SU-DHL-6 (cell line): ENCODE results near the gene CNNM1.

Experiments used
- H2AFZ ChIP-seq: fragments of 200-600 bp; sonication (generic); 2 replicates; pipeline ENCODE4 v1.6.1; 2014; ENCODE audit warnings: low read depth, mild to moderate bottlenecking, moderate library complexity, mixed read lengths, antibody characterized with exemption, low read length; ENCODE audit not compliant: severe bottlenecking
- H3F3A ChIP-seq: fragments of 200-600 bp; shearing (Covaris generic); 2 replicates; pipeline ENCODE4 v1.6.0; 2016; ENCODE audit warnings: antibody characterized with exemption, mild to moderate bottlenecking; ENCODE audit not compliant: insufficient read depth
- H3K27ac ChIP-seq: fragments of 200-600 bp; sonication (generic); 2 replicates; pipeline ENCODE4 v1.5.1; 2016; ENCODE audit warnings: low read depth, mild to moderate bottlenecking, low read length, moderate library complexity, mixed read lengths
- H3K27me3 ChIP-seq: fragments of 200-600 bp; sonication (generic), shearing (Covaris generic); 2 replicates; pipeline ENCODE4 v1.6.0; 2014; ENCODE audit warnings: mild to moderate bottlenecking, low read length
- H3K36me3 ChIP-seq: fragments of 200-600 bp; sonication (generic); 2 replicates; pipeline ENCODE4 v1.6.1; 2014; ENCODE audit warnings: mild to moderate bottlenecking, low read length, mixed read lengths
- H3K4me2 ChIP-seq: fragments of 300-600, 200-600 bp; shearing (Covaris generic), sonication (generic); 2 replicates; pipeline ENCODE4 v1.6.0; 2014; ENCODE audit warnings: low read length, low read depth, mild to moderate bottlenecking; ENCODE audit not compliant: poor library complexity, severe bottlenecking
- H3K4me3 ChIP-seq: fragments of 200-600 bp; sonication (generic); 2 replicates; pipeline ENCODE4 v1.5.1; 2014; ENCODE audit warnings: antibody characterized with exemption, low read length, mild to moderate bottlenecking, mixed read lengths; ENCODE audit not compliant: insufficient read depth, poor library complexity, severe bottlenecking
- H3K79me2 ChIP-seq: fragments of 200-600 bp; sonication (generic); 2 replicates; pipeline ENCODE4 v1.6.1; 2014; ENCODE audit warnings: mild to moderate bottlenecking, low read length, moderate library complexity; ENCODE audit not compliant: insufficient read depth
- H3K9ac ChIP-seq: fragments of 200-600 bp; sonication (generic); 2 replicates; pipeline ENCODE4 v1.7.0; 2014; ENCODE audit warnings: mild to moderate bottlenecking, low read length
- H3K9me2 ChIP-seq: fragments of 200-600 bp; sonication (generic); replicated peaks from 2 replicates; pipeline ENCODE4 v1.6.1; 2014; ENCODE audit warnings: low read length; ENCODE audit not compliant: insufficient read depth
- H3K9me3 ChIP-seq: fragments of 200-600 bp; sonication (generic); 2 replicates; pipeline ENCODE4 v1.6.1; 2014; ENCODE audit warnings: low read length, mixed read lengths; ENCODE audit not compliant: insufficient read depth
- H4K20me1 ChIP-seq: fragments of 200-600 bp; sonication (generic); 2 replicates; pipeline ENCODE4 v1.6.1; 2014; ENCODE audit warnings: low read depth, mild to moderate bottlenecking, antibody characterized with exemption, low read length, moderate library complexity, mixed read lengths
- CTCF ChIP-seq: fragments of 200-600 bp; sonication (generic); IDR thresholded peaks from one replicate; pipeline ENCODE4 v1.5.1; 2017; ENCODE audit warnings: antibody characterized with exemption, mild to moderate bottlenecking, low read length, moderate library complexity; ENCODE audit not compliant: insufficient read depth, poor library complexity, severe bottlenecking
- EZH2phosphoT487 ChIP-seq: fragments of 200-600 bp; sonication (generic), shearing (Covaris generic); conservative IDR thresholded peaks from 2 replicates; pipeline ENCODE4 v1.6.1; 2018; ENCODE audit warnings: mild to moderate bottlenecking, antibody characterized with exemption, low read length, moderate library complexity, mixed read lengths

Gene CNNM1

GRCh38 chr10:99347672-99348071, 18.5 kb downstream of the CNNM1 start:
- TF ChIP-seq CTCF = no peak
- TF ChIP-seq EZH2phosphoT487 = no peak
- Histone ChIP-seq H3K27ac (no peak overlapping the region), H3K9me3 (no peaks in the 10 kb centered on the region), H3K79me2 (no peaks in the 10 kb centered on the region), H3K4me2 (no peak overlapping the region), H2AFZ (no peak overlapping the region), H3K27me3 (no peaks in the 10 kb centered on the region), H3K9me2 (no peaks in the 10 kb centered on the region), H3K4me3 (no peak overlapping the region), H3K9ac (no peak overlapping the region), H3K36me3 (no peaks in the 10 kb centered on the region), H3F3A (no peaks in the 10 kb centered on the region), H4K20me1 (no peaks in the 10 kb centered on the region)

GRCh38 chr10:99353182-99353581, 24.0 kb downstream of the CNNM1 start:
- Histone ChIP-seq H3K27ac (no peak overlapping the region), H3K27me3 (no peaks in the 10 kb centered on the region), H3K9me3 (no peaks in the 10 kb centered on the region), H3K4me2 (no peak overlapping the region), H2AFZ (no peak overlapping the region), H4K20me1 (no peaks in the 10 kb centered on the region), H3K79me2 (no peaks in the 10 kb centered on the region), H3K9me2 (no peaks in the 10 kb centered on the region), H3F3A (no peaks in the 10 kb centered on the region), H3K9ac (no peak overlapping the region), H3K4me3 (no peak overlapping the region), H3K36me3 (no peaks in the 10 kb centered on the region)
- no peak for TF ChIP-seq EZH2phosphoT487
- TF ChIP-seq CTCF = no peak

GRCh38 chr10:99357691-99358090, 28.5 kb downstream of the CNNM1 start:
- no peak for TF ChIP-seq CTCF
- no peak for TF ChIP-seq EZH2phosphoT487
- H3K4me3 ChIP-seq = no peak overlapping the region
- H3K79me2 ChIP-seq = no peaks in the 10 kb centered on the region
- no peak overlapping the region for H2AFZ ChIP-seq
- no peak overlapping the region for H3K9ac ChIP-seq
- no peak overlapping the region for H3K27ac ChIP-seq
- H3K36me3 ChIP-seq = no peaks in the 10 kb centered on the region
- H4K20me1 ChIP-seq = no peaks in the 10 kb centered on the region
- no peaks in the 10 kb centered on the region for H3K9me3 ChIP-seq
- H3K4me2 ChIP-seq = no peak overlapping the region
- no peaks in the 10 kb centered on the region for H3K27me3 ChIP-seq
- H3K9me2 ChIP-seq = no peaks in the 10 kb centered on the region
- no peaks in the 10 kb centered on the region for H3F3A ChIP-seq
